ENCODE measurements around the gene PGAM5.
"Not testable (repeated sequence)": the region's sequence is repeated elsewhere in the genome, so short reads cannot be mapped to it uniquely, and the experiment has no call there.

DNA sequence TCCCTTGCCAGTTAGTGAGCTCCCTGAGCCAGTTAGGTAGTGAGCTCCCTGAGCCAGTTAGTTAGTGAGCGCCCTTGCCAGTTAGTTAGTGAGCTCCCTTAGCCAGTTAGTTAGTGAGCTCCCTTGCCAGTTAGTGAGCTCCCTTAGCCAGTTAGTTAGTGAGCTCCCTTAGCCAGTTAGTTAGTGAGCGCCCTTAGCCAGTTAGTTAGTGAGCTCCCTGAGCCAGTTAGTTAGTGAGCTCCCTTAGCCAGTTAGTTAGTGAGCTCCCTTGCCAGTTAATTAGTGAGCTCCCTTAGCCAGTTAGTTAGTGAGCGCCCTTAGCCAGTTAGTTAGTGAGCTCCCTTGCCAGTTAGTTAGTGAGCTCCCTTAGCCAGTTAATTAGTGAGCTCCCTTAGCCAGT is 18.6 kb upstream of the PGAM5 start:
- TF ChIP-seq, protein P1, sequence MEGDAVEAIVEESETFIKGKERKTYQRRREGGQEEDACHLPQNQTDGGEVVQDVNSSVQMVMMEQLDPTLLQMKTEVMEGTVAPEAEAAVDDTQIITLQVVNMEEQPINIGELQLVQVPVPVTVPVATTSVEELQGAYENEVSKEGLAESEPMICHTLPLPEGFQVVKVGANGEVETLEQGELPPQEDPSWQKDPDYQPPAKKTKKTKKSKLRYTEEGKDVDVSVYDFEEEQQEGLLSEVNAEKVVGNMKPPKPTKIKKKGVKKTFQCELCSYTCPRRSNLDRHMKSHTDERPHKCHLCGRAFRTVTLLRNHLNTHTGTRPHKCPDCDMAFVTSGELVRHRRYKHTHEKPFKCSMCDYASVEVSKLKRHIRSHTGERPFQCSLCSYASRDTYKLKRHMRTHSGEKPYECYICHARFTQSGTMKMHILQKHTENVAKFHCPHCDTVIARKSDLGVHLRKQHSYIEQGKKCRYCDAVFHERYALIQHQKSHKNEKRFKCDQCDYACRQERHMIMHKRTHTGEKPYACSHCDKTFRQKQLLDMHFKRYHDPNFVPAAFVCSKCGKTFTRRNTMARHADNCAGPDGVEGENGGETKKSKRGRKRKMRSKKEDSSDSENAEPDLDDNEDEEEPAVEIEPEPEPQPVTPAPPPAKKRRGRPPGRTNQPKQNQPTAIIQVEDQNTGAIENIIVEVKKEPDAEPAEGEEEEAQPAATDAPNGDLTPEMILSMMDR (IDR thresholded peaks at IDR 0.05), result not testable (repeated sequence)
- TF ChIP-seq POLR2A (IDR thresholded peaks at IDR 0.05), result not testable (repeated sequence)

Data from thyroid gland (tissue), 4 donors.